GM21528 (cell line): ENCODE measurements around the gene UROS.
A peak's percentile ranks its signal among the peaks of the same experiment; 100 is the strongest.

Experiments
- ATAC-seq: cut with Tn5 transposase; IDR thresholded peaks from one replicate; pipeline ENCODE4 v1.9.1; 2021; ENCODE audit warnings: mild to moderate bottlenecking, moderate library complexity; ENCODE audit not compliant: unreplicated experiment, low FRiP score

The UROS gene

GRCh38 chr10:125822878-125823662 is at the start of gene UROS, which contains the start of gene BCCIP:
Gene UROS, minus strand, starts transcription at chr10:125823258. Its CDS starts 6,759 bp downstream, at chr10:125816499.
Gene BCCIP, plus strand, starts transcription at chr10:125823546. Its CDS starts 12 bp downstream, at chr10:125823558.
- ATAC-seq, result peak; percentile 87

GRCh38 chr10:125871338-125871737 is 48.3 kb upstream of the UROS start:
- ATAC-seq, result no peak

GRCh38 chr10:125868372-125868975 is 45.4 kb upstream of the UROS start:
- no peak for ATAC-seq

GRCh38 chr10:125866421-125867029 is 43.5 kb upstream of the UROS start:
- no peak for ATAC-seq

- no peak for ATAC-seq
Observed at GRCh38 chr10:125865120-125865519, 42.1 kb upstream of the UROS start.

GRCh38 chr10:125859128-125859817 is 36.2 kb upstream of the UROS start:
- ATAC-seq, result no peak

- no peak for ATAC-seq
Observed at GRCh38 chr10:125857185-125857760, 34.2 kb upstream of the UROS start.

GRCh38 chr10:125852487-125852886 is 29.4 kb upstream of the UROS start:
- ATAC-seq, result no peak

GRCh38 chr10:125850766-125851731 is 28.0 kb upstream of the UROS start:
- ATAC-seq, result no peak

- ATAC-seq, result no peak
Observed at GRCh38 chr10:125849448-125849847, 26.4 kb upstream of the UROS start.

GRCh38 chr10:125848857-125849256 is 25.8 kb upstream of the UROS start:
- ATAC-seq, result no peak

- ATAC-seq, result no peak
Observed at GRCh38 chr10:125848371-125848770, 25.3 kb upstream of the UROS start.

- ATAC-seq, result no peak
Observed at GRCh38 chr10:125846894-125847293, 23.8 kb upstream of the UROS start.

- ATAC-seq, result no peak
Observed at GRCh38 chr10:125845617-125846016, 22.6 kb upstream of the UROS start.

- ATAC-seq, result no peak
Observed at GRCh38 chr10:125844751-125845221, 21.7 kb upstream of the UROS start.

GRCh38 chr10:125843603-125844329 is 20.7 kb upstream of the UROS start:
- no peak for ATAC-seq

- ATAC-seq, result no peak
Observed at GRCh38 chr10:125840955-125841354, 17.9 kb upstream of the UROS start.

GRCh38 chr10:125840406-125840805 is 17.3 kb upstream of the UROS start:
- ATAC-seq, result no peak
